Stimulated activated CD8-positive, alpha-beta memory T cell treated with anti-CD3 and anti-CD28 coated beads, Interleukin-12 subunit alpha, Interleukin-12 subunit beta, amount 100 ng/mL, for 24 hours (primary cell): ENCODE measurements around the gene PLA2G6.
"Not testable (repeated sequence)": the region's sequence is repeated elsewhere in the genome, so short reads cannot be mapped to it uniquely, and the experiment has no call there.

Experiments
- DNase-seq: peaks from one replicate; pipeline ENCODE4 v3.0.0-alpha.2; 2020; ENCODE audit errors: extremely low read depth

The PLA2G6 gene

DNA sequence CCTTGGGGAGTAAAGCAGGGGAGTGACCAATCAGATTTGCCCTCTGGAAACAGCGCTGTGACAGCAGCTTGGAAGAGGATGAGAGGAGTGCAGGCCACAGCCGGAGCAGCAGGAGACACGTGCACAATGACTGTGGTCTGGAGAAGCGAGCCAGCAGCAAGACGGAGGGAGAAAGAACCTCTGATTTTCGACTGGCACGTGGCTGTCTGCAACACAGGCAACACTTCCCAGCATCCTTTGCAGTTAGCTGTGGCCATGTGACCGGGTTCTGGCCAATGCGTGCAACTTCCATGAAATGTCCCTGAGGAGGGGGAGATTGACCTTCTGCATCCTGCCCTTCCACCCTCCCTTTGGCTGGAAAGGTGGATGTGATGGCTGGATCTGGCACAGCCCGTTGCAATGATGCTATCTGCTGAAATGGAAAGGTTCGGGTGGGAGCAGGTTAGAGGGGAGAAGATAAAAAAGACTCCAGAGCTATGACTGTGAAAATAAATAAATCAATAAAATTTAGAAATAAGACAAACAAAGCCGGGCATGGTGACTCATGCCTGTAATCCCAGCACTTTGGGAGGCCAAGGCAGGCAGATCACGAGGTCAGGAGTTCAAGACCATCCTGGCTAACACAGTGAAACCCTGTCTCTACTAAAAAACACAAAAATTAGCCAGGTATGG is 15.6 kb downstream of the PLA2G6 start:
- DNase-seq = no peak

- DNase-seq = no peak
Measured at GRCh38 chr22:38164551-38164918, 17.1 kb downstream of the PLA2G6 start.

DNA sequence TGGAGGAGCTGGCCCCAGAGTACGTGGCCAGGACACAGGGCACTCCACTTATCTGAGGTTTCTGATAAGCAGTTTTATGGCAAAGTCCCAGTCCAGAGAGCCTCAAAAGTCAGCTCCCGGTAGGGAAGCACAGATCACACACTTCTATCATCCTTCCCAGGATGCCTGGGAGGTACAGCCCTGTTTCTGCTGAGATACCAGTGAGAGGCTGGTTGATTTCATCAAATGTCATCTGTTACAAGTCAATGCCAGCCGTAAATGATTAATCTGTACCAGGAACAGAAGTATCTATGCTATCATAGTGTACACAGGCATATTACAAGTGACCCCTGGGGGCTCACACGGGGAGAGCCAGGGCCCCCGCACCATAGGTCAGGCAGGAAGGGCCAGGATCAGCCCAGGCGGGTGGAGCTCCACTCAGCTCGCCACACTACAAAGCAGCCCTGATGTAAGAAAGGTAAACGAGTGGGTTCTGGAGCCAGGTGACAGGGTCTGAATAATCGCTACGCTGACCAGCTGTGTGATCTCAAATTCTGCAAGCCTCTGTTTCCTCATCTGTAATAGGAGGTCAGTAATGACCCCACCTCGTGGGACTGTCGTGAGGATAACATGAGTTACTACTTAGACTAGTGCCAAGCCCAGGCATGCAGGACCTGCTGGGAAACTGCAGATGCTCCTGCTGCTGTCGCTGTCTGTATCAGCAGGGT is 17.6 kb downstream of the PLA2G6 start:
- no peak for DNase-seq

- DNase-seq = no peak
Measured at GRCh38 chr22:38162881-38163843, 18.5 kb downstream of the PLA2G6 start.

DNA sequence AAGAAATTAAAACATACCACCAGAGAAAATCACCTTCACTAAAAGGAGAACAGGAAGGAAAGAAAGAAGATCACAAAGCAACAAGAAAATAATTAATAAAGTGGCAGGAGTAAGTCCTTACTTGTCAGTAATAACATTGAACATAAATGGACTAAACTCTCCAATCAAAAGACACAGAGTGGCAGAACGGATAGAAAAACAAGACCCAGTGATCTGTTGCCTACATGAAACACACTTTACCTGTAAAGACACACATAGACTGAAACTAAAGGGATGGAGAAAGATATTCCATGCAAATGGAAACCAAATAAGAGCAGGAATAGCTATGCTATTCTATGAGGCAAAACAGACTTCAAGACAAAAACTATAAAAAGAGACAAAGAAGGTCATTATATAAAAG is 25.9 kb downstream of the PLA2G6 start:
- DNase-seq = no peak

GRCh38 chr22:38154563-38154915 is 27.1 kb downstream of the PLA2G6 start:
- DNase-seq = not testable (repeated sequence)

- no peak for DNase-seq
Measured at GRCh38 chr22:38153821-38154562, 27.6 kb downstream of the PLA2G6 start.

DNA sequence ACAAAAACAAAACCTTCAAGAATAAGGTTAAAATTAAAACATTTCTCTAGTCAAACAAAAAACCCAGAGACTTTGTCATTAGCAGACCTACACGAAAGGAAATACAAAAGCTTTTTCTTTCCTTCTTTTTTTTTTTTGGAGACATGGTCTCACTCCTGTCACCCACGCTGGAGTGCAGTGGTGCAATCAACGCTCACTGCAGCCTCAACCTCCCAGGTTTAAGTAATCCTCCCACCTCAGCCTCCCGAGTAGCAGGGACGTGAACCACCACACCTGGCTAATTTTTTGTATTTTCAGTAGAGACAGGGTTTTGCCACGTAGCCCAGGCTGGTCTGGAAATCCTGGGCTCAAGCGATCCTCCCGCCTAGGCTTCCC is 30.5 kb downstream of the PLA2G6 start:
- no peak for DNase-seq

DNA sequence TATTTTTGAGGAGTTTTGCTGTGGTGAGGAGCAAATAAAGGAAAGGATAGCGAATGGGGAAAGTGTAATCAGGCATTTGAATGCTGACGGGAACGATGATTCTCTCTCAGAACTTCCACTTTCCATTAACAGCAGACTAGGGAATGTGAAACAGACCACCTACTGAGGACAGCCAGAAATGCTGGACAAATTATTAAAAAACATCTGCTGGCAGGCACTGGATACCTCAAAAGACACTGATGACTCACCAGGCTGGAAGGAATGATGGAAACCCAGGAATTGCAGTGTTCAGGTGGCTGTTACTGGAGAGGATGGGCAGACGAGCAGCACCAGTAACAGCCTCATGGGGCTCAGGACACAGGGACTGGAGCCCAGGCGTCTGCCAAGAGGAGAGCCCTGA is 33.4 kb downstream of the PLA2G6 start:
- no peak for DNase-seq

DNA sequence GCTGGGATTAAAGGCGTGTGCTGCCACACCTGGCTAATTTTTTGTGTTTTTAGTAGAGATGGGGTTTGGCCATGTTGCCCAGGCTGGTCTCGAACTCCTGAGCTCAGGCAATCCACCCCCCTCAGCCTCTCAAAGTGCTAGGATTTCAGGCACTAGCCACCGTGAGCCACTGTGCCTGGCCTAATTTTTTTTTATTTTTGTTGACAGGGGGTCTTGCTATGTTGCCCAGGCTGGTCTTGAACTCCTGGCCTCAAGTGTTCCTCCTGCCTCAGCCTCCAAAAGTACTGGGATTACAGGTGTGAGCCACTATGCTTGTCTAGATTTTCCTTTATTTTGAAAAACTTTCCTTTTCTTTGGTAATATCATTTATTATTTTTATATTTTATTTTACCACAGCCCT is 35.5 kb downstream of the PLA2G6 start:
- not testable (repeated sequence) for DNase-seq

- DNase-seq = no peak
Measured at GRCh38 chr22:38144025-38144405, 37.6 kb downstream of the PLA2G6 start.

- no peak for DNase-seq
Measured at GRCh38 chr22:38142606-38143005, 39.0 kb downstream of the PLA2G6 start.

DNA sequence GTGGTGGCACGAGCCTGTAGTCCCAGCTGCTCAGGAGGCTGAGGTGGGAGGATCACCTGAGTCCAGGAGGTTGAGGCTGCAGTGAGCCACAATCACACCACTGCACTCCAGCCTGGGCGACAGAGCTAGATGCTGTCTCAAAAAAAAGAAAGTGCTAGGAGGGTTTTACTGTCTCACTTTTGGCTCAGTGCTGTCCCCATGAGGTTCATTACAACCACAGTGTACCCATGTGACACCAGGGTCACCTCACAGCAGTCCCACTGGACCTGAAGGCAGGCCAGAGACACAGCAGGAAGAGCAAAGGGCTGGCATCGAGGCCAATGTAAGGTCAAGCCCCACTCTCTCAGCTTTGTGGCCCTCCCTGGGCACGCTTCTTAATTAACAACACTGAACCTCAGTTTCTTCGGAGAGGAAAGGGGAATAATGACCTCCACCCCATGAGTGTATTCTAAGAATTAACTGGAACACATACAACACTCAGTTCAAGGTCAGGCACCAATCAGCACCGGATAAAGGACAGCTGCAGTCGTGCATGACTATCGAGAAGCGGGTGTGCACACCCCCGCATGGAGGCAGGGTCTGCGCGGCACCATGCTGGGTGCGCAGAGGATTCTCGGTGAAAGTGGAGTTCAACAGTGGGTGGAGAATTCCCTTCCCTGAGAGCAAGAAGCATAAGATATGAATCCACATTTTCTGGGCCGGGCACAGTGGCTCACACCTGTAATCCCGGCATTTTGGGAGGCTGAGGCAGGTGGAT is 40.2 kb downstream of the PLA2G6 start:
- DNase-seq = no peak

GRCh38 chr22:38139901-38140300 is 41.7 kb downstream of the PLA2G6 start:
- DNase-seq = no peak

GRCh38 chr22:38138961-38139360 is 42.7 kb downstream of the PLA2G6 start:
- no peak for DNase-seq

- no peak for DNase-seq
Measured at GRCh38 chr22:38137876-38138687, 43.5 kb downstream of the PLA2G6 start.

DNA sequence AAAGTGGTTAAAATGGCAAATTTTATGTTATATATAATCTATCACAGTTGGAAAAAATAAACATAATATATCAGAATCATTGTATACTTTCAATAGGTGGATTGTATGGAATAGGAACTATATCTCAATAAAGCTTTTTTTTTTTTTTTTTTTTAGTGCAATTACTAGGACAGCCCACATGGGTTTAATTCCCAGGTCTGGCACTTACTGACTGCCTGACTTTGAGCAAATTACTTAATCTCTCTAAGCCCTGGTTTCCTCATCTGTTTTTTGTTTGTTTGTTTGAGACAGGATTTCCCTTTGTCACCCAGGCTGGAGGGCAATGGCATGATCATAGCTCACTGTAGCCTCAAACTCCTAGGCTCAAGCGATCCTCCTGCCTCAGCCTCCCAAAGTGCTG is 45.0 kb downstream of the PLA2G6 start:
- no peak for DNase-seq

- no peak for DNase-seq
Measured at GRCh38 chr22:38135133-38135706, 46.4 kb downstream of the PLA2G6 start.

DNA sequence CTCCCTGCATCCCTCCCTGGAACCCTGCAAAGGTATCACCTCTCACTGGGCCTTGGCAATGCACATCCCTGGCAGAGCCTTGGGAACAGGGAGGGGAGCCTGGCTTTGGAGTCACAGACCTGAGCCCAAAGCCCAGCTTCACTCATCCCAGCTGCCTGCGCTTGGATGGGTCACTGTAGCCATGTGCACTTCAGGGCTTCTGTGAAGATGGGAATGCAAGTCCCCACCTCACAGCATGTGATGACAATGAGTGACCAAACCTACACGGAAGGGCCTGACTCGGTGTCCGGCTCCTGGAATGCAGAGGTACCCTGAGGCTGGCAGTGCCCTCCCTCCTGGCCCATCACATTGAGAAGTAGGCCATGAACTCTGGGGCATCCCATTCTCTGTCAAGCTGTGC is 48.3 kb downstream of the PLA2G6 start:
- DNase-seq = no peak

- DNase-seq = no peak
Measured at GRCh38 chr22:38132794-38133193, 48.8 kb downstream of the PLA2G6 start.
